Right atrium auricular region (tissue), 2 donors: ENCODE measurements around the gene ELMO1. TPM values are rescaled to one million over a fixed set of nuclear protein-coding genes. Genes with fewer than 3 reads are reported as not detected.

Experiments
- DNase-seq: peaks from one replicate; pipeline ENCODE4 v3.0.0-alpha.2; 2019; ENCODE audit warnings: low spot score
- H3K27ac ChIP-seq, 2 donors: fragments of 200-600 bp; sonication (generic); 1 replicate in 1 of 2; 2 replicates in 1 of 2; pipeline ENCODE4 v1.5.1; 2016 to 2019
- H3K27me3 ChIP-seq, 2 donors: fragments of 200-600 bp; sonication (generic); one replicate each; pipeline versions ENCODE4 v1.5.1 to v1.6.0; 2017 to 2019
- H3K36me3 ChIP-seq: fragments of 200-600 bp; sonication (generic); one replicate; pipeline ENCODE4 v1.5.1; 2016
- H3K4me1 ChIP-seq, 2 donors: fragments of 200-600 bp; sonication (generic); one replicate each; pipeline versions ENCODE4 v1.5.1 to v1.6.0; 2017 to 2019
- H3K4me3 ChIP-seq, 2 donors: fragments of 200-600 bp; sonication (generic); 1 replicate in 1 of 2; 2 replicates in 1 of 2; pipeline ENCODE4 v1.5.1; 2017 to 2019; ENCODE audit warnings: mild to moderate bottlenecking in 1 of 2, moderate library complexity in 1 of 2
- H3K9me3 ChIP-seq, 2 donors: fragments of 200-600 bp; sonication (generic); one replicate each; pipeline ENCODE4 v1.5.1; 2019
- CTCF ChIP-seq, 2 donors: fragments of 200-600 bp; sonication (generic); IDR thresholded peaks; one replicate each; pipeline ENCODE4 v1.5.1; 2019; ENCODE audit warnings: antibody characterized with exemption in 2 of 2
- total RNA-seq, 2 donors: library from RNA; depleted of rRNA; stranded (reverse); fragments of >200 nt; gene quantifications; one replicate each; pipeline ENCODE4 v1.1.0, GENCODE V29; 2016

Gene ELMO1
- total RNA-seq, 2 donors from 2014 or later = 24.4 to 45.1 TPM

- H3K27ac ChIP-seq = no peak overlapping the region
- no peak for TF ChIP-seq CTCF (IDR thresholded peaks at IDR 0.05)
- no peaks in the 10 kb centered on the region for H3K36me3 ChIP-seq
- DNase-seq = no peak
- peaks cover 0 to 38% of the 10 kb centered on the region in 2 donors for H3K4me1 ChIP-seq
- H3K9me3 ChIP-seq = no peaks in the 10 kb centered on the region
- H3K27me3 ChIP-seq = no peaks in the 10 kb centered on the region
- no peak overlapping the region for H3K4me3 ChIP-seq
Observed at GRCh38 chr7:37357637-37357996, 91.0 kb downstream of the ELMO1 start.

GRCh38 chr7:37356911-37357636 is 91.6 kb downstream of the ELMO1 start:
- Histone ChIP-seq H3K4me1 (peaks cover 0 to 38% of the 10 kb centered on the region in 2 donors), H3K27ac (no peak overlapping the region), H3K27me3 (no peaks in the 10 kb centered on the region), H3K4me3 (no peak overlapping the region), H3K36me3 (no peaks in the 10 kb centered on the region), H3K9me3 (no peaks in the 10 kb centered on the region)
- no peak for TF ChIP-seq CTCF (IDR thresholded peaks at IDR 0.05)
- no peak for DNase-seq

- peaks cover 0 to 59% of the 10 kb centered on the region in 2 donors for H3K4me1 ChIP-seq
Observed at GRCh38 chr7:37354656-37355131, 94.0 kb downstream of the ELMO1 start.

GRCh38 chr7:37353949-37354655 is 94.6 kb downstream of the ELMO1 start:
- Histone ChIP-seq H3K27me3 (no peaks in the 10 kb centered on the region), H3K36me3 (no peaks in the 10 kb centered on the region), H3K4me1 (peaks cover 0 to 59% of the 10 kb centered on the region in 2 donors), H3K27ac (peak overlapping the region; percentile 54 to 82), H3K4me3 (no peak overlapping the region), H3K9me3 (no peaks in the 10 kb centered on the region)
- no peak for TF ChIP-seq CTCF (IDR thresholded peaks at IDR 0.05)
- DNase-seq = no peak

More at GRCh38 chr7:37354656-37355131, 94.0 kb downstream of the ELMO1 start:
- no peak for TF ChIP-seq CTCF (IDR thresholded peaks at IDR 0.05)
- Histone ChIP-seq H3K27me3 (no peaks in the 10 kb centered on the region), H3K4me3 (no peak overlapping the region), H3K27ac (peak overlapping the region; percentile 54 to 82), H3K9me3 (no peaks in the 10 kb centered on the region), H3K36me3 (no peaks in the 10 kb centered on the region)
- DNase-seq = peak; percentile 93

GRCh38 chr7:37352974-37353948 is 95.4 kb downstream of the ELMO1 start:
- no peak for DNase-seq
- TF ChIP-seq CTCF (IDR thresholded peaks at IDR 0.05) = no peak
- Histone ChIP-seq H3K36me3 (no peaks in the 10 kb centered on the region), H3K9me3 (no peaks in the 10 kb centered on the region), H3K4me3 (peak overlapping the region in 1 of 2 donors; percentile 19), H3K27ac (peak overlapping the region; percentile 54 to 82), H3K27me3 (no peaks in the 10 kb centered on the region), H3K4me1 (peaks cover 0 to 57% of the 10 kb centered on the region in 2 donors)
